ENCODE results near the gene GPSM1. TPM values are rescaled to one million over a fixed set of nuclear protein-coding genes. Genes with fewer than 3 reads are reported as not detected.

GPSM1 gene
- total RNA-seq, 1 donor from 2014 or later = 4.8 TPM

DNA sequence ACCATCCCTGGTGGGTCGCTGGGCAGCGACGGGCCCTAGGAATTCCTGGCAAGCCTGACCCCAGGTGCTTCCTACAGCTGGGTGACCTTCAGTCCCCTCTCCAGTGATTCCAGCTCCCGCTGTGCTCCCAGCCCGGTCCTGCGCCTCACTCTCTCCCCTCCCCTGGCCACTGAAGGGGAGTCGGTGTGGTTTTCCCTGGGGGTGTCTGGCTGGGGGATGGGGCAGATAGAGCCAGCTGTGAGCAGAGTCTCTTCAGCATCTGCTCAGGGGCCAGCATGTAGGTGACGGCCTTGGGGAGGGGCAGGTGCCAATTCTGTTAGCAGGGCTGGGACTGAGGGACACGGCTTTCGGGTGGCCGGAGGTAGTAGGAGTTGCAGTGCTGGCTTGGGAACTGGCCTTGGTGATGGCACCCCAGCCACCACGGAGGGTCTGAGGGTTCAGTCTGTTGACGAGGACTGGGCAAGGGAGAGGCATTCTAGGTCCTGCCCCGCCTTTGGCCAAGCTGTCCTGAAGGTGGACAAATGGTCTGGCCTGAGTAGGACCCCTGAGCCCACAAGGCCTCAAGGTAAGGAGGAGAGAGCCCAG lies 3.2 kb downstream of the GPSM1 start:
- ATAC-seq (no peak), DNase-seq (ENCODE audit: low spot score) (no peak)

DNA sequence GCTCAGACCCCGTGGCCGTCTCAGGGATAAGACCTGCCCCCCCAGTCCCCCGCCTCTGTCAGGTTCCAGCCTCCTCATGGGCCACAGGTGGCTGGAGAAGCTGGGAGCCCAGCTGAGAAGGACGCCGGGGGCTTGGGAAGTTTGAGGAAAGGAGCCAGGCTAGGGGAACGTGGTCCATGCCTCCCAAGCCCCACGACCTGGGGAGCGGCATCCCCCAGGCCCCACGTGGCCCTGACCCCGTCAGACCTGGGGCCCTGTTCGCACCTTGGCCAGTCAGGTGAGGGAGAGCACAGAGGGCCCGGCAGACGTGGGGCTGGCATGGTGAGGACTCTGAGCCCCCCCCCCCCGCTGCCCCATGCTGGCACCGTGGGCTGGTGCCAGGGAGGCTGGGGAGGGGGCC lies 3.7 kb downstream of the GPSM1 start:
- DNase-seq (ENCODE audit: low spot score) = no peak
- no peak for ATAC-seq

DNA sequence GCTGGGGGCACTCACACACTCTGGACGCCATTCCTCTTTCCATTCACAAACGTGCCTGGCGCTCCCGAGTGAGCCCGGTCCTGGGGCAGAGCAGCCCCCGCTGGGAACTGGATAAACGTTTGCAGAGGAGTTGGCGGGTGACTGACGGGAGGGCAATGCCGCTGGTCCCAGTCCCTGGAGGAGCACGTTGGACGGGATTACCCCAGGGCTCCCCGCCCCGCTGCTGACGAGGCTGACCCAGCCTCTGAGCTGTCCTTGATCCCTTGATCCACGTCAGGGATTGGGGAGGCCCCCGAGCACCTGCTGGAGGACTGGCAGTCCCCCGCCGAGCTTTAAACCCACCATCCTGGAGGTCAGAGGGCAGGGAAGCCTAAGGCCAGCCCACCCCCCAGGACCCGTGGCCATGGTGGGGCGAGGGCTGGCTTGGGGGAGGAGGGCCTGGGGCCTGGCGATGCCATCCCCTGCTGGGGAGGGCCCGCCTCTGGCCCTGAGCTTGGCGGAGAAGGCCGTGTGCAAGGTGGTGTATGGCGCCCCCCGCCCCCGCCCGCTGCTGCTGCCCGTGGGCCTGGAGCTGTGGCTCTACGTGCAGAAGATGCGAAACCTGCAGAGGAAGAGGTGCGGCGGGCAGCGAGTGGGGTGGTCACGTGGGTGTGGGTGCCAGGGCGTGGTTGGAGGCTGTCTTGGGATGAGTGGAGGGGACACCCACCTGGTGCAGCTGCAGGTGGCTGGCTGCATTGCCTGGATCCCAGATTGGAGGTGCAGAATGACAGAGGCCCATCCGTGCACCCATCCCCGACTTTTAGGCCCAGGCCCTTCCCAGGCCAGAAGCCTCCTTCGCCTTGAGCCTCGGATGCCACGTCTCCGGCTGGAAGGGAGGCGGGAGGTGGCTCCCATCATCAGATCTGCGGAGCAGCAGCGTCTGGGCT lies 4.5 kb downstream of the GPSM1 start:
- DNase-seq (ENCODE audit: low spot score) = no peak

DNA sequence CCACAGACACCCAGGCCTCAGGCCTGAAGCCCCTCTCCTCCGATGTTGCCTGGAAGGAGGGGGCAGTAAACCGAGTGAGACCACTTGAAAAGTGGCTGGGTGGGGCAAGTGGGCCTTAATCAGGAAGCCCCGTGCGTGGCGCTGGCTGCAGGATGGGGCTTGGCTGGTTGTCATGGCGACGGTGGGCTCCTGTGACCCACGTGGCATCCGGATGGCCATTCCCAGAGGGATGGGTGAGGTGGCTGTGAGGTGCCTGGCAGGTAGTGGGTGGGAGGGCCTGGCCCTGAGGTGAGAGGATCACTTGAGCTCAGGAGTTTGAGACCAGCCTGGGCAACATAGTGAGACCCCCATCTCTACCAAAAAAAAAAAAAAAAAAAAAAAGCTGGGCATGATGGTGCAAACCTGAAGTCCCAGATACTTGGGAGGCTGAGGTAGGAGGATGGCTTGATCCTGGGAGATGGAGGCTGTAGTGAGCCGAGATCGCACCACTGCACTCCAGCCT lies 5.2 kb downstream of the GPSM1 start:
- DNase-seq (ENCODE audit: low spot score) = no peak
- no peak for ATAC-seq

More for the DNA sequence above, 4.5 kb downstream of the GPSM1 start:
- no peak for ATAC-seq

DNA sequence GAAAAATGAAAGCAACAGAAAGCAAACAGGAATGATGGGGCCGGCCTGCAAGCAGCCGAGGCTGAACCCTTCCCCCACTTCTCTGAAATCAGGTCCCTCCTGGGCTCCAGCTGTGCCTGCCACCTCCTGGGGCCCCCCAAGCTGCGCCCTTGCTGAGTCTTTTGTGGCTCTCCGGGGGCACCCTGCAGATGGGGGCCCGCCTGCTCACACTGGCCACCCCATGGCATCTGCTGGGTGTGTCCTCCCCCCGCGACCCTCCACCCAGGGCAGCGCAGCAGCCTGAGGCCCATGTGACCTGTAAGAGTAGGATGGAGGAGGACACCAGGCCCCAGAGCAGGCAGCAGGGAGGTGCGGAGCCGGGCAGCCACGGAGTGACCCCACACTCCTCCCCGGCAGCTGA lies 5.7 kb downstream of the GPSM1 start:
- ATAC-seq (no peak), DNase-seq (ENCODE audit: low spot score) (no peak)

DNA sequence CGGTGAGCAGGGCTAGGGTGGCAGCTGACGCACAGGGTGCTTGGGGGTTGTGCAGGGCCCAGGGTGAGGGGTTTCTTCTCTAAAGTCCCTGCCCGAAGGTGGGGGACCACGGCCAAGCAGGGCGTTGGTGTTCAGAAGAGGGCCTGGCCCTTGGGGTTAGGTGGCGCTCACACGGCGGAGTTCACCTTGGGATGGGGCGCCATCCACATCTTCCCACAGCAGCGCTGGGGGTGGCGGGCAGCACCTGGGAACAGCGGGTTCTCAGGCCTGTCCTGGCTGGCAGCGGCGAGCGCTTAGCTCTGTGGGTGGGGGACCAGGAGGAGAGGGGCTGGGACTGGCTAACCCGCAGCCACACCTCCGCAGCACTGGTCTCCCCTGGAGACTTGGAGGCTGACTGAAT lies 6.1 kb downstream of the GPSM1 start:
- no peak for ATAC-seq
- DNase-seq (ENCODE audit: low spot score) = no peak

DNA sequence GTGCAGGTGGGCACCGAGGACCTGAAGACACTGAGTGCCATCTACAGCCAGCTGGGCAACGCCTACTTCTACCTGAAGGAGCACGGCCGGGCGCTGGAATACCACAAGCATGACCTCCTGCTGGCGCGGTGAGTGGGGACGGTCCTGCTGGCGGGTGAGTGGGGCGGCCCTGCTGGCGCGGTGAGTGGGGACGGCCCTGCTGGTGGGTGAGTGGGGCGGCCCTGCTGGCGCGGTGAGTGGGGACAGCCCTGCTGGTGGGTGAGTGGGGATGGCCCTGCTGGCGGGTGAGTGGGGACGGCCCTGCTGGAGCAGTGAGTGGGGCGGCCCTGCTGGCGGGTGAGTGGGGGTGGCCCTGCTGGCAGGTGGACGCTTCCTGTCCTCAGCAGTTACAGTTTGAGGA lies 7.2 kb downstream of the GPSM1 start:
- no peak for DNase-seq (ENCODE audit: low spot score)

DNA sequence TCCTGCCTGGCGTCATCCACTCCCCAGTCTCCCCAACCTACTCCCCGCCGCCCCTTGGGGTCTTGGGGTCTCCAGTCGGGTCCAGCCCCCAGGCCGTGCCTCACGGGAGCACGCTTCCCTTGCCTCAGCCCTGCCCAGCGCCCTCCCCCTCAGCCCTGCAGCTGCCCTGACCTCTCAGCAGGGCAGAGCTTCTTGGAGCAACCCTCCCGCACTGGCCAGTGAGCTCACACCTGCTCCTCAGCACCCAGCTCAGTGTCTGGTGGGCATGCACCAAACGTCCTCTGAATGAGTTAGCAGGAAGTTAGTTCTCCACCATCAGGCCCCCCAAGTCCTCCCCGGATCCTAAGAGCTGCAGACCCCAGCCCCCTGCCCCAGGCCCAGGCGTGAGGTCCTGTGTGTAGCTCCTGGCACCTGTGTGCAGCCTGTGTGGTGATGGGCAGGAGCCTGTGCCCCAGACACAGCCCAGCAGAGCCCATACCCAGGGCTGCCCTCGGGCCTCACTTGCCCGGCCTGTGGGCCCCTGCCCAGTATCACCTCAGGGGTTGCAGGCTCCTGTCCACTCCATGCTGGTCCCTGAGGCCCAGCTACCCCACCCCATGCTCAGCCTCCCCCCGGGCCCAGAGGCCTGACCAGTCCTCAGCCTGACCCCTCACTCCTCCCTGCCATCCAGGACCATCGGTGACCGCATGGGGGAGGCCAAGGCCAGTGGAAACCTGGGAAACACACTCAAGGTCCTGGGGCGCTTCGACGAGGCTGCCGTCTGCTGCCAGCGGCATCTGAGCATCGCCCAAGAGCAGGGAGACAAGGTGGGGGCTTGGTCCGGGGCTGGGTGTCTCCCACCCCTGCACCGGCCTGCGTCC lies 8.2 kb downstream of the GPSM1 start:
- ATAC-seq = no peak
- no peak for DNase-seq (ENCODE audit: low spot score)

More for the DNA sequence above, 7.2 kb downstream of the GPSM1 start:
- ATAC-seq = no peak

DNA sequence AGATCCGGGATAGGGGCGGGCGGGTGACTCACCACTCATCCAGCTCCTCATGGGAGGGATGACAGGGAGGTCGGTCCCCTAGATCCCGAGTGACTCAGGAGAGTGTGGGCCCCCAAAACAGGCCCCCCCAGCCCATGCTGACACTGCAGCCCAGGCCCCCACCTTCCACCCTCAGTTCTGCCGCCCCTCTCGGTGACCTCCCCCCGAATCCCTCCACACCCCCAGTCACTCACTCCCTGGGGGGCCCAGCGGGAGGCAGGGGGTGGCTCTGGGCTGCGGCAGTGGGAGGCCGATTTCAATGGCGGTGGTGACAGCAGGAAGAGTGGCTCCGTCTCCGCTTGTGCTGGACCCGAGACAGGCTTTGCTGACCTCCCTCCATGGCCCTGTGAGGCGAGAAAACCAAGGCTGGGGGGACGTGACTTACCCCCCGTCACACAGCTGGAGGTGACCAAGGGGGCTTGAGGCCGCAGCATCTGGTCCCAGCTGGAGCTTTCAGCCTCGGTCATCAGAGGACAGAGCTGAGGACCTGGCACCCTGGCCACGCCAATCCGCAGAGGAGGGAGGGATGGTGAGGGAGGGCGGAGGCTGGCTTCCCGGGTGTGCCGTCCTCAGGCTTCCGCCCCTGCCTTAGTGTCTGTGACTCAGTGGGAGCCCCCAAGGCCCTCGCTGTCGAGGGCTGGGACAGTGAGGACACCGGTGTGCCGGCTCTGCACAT lies 9.0 kb downstream of the GPSM1 start:
- ATAC-seq (no peak), DNase-seq (ENCODE audit: low spot score) (no peak)

DNA sequence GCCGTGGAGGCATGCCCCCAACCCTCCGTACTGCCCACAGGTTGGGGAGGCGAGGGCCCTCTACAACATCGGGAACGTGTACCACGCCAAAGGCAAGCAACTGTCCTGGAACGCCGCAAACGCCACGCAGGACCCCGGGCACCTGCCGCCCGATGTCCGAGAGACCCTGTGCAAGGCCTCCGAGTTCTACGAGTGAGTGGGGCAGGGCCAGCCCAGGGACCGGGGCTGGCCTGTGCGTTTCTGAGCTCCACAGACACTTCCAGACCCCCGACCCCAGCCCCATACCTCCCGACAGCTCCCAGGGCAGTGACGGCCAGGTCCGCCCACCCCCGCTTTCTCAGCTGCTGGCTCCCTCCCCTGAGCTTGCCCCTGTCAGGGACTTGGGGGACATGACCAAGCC lies 9.5 kb downstream of the GPSM1 start:
- no peak for DNase-seq (ENCODE audit: low spot score)
- no peak for ATAC-seq

DNA sequence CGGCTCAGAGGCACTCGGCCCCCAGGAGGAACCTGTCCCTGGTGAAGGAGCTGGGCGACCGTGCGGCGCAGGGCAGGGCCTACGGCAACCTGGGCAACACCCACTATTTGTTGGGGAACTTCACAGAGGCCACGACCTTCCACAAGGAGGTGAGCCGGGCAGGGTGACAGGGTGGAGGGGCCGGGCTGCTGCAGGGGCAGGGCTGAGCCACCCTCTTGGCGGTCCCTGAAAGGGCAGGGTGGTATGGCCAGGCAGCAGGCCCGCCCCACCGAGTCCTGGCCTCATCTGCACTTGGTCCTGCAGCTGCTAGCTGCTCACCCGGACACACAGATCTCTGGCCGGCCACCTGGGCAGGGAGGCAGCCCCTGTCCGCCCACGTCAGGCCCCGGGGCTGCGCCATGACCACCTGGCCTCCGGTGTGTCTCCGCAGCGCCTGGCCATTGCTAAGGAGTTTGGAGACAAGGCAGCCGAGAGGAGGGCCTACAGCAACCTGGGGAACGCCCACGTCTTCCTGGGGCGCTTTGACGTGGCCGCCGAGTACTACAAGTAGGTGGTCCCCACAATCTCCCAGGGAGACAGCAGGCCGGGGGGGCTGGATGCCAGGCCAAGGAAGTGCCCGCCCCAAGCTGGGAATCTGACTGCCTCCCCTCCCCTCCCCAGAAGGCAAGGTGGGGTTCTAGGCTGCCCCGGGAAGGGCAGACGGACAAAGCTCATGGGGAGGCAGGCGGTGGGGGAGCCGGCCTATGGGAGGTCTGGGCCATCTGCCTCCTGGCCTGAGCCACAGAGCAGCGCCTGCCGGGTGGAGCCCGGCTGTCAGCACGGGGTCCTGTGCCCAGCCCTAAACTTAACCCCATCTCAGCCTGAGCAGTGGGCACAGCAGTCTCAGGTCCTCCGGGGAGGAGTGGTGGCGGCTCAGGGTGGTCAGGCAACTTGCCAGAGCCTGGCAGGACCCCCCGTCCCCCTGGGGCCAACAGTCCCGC lies 10.4 kb downstream of the GPSM1 start:
- no peak for ATAC-seq
- no peak for DNase-seq (ENCODE audit: low spot score)

DNA sequence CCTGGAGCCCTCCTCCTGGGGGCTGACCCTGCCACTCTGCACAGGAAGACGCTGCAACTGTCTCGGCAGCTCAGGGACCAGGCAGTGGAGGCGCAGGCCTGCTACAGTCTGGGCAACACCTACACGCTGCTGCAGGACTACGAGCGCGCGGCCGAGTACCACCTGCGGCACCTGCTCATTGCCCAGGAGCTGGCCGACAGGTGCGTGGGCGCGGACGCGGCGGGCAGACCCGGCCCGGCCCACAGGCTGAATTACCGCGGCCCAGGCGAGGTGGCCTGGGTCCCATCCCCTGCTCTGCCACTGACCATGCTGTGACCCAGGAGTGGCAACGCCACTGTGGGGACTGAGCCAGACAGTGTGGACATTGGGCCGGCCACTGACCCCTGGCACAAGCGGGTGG lies 11.2 kb downstream of the GPSM1 start:
- DNase-seq (ENCODE audit: low spot score) (no peak), ATAC-seq (no peak)

DNA sequence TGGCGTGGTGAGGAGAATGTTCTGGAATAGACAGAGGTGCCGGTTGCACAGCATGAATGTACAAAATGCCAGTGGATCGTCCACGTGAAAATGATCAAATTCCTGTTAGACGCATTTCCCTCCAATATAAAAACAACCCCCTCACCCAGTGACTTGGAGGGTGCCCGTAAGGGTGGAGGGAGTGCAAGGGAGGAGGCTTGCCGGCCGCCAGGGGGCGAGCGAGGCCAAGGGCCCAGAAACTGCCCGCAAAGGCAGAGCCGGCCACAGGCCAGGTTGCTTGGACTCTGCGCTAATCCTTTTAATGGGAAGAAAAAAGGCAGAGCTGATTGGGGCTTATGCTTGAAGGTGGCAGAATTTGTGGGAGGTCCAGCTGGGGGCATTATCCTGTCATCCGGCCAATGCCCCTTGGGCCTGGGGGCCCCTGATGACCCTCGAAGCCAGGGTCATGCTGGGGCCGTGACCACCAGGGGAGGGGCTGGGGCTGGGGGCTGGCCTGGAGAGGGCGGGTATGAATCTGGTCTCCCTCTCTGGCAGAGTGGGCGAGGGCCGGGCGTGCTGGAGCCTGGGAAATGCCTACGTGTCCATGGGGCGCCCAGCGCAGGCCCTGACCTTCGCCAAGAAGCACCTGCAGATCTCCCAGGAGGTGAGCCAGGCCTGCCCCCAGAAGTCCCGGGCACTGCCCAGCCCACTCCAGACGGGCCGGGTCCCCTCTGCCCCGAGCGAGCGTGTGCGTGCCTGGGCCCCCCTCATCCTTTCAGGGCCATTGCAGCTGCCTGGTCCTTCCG lies 12.0 kb downstream of the GPSM1 start:
- peak; percentile 75 for ATAC-seq
- DNase-seq (ENCODE audit: low spot score) = peak; percentile 81

DNA sequence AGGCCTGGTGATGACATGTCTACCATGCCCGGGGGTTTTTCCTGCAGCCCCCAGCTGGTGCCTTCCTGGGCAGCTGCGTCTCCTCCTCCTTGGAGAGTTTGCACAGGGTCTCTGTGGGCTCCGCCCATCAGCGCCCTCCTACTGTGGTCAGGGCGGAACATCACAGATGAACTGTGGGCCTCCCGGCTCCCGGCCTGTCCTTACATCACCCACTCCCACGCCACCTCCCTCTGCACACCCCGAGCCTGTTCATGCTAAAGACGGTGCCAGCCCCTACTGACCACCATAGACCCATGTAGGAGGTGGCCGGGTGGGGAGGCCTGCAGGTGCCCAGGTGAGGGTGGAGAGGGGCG lies 12.6 kb downstream of the GPSM1 start:
- no peak for DNase-seq (ENCODE audit: low spot score)

DNA sequence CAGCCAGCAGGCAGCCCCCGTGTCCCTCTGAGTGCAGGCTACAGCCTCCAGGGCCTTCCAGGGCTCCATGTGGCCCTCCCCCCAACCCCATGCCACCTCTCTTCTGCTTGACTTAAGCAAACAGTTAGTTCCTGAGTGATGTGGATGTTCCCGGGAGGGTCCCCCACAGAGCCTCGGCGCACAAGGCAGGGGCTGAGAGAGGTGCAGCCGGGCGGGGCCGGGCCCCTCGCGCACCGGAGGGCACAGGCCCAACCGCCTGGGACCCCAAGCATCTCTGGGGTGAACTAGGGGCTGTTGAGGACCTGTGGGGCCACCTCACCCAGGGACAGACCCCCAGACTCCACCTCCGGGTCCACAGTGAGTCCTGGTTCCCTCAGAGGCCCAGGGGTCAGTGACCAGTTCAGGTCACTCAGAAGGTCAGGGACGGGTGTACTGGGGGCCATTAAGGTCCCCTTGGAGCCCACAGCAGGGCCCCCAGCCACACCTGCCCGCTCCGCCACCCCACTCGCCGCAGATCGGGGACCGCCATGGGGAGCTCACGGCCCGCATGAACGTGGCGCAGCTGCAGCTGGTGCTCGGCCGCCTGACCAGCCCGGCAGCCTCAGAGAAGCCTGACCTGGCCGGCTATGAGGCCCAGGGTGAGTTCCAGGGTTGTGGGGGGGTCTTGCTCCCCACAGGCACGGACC lies 13.2 kb downstream of the GPSM1 start:
- no peak for ATAC-seq
- no peak for DNase-seq (ENCODE audit: low spot score)

More for the DNA sequence above, 12.6 kb downstream of the GPSM1 start:
- no peak for ATAC-seq

DNA sequence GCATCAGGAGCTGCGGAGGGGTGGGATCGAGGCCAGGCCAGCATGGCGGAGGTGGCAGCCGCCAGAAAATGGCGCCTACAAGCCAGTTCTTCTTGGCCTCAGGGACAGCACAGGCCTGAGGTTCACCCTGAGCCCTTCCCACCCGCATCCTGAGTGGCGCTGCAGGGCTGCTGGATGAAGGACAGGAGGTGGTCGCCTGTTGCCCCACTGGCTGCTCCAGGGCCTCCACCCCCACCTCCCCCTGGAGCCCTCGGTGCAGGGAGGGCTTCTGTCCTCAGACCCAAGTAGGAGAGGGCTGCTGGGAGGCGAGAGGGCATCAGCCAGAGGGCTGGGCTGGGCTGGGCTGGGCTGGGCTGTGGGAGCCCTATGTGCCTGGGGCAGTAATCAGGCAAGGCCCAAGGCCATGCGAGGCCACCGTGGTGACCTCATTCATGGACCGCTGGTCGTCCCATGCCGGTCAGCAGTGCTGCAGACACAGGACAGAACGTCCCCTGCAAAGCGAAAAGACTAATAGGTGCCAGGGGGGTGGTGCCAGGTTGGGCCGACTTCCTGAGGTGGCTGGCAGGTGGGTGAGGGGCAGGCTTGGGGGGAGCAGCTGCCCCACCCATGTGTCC lies 13.8 kb downstream of the GPSM1 start:
- ATAC-seq = peak; percentile 45
- peak; percentile 85 for DNase-seq (ENCODE audit: low spot score)

DNA sequence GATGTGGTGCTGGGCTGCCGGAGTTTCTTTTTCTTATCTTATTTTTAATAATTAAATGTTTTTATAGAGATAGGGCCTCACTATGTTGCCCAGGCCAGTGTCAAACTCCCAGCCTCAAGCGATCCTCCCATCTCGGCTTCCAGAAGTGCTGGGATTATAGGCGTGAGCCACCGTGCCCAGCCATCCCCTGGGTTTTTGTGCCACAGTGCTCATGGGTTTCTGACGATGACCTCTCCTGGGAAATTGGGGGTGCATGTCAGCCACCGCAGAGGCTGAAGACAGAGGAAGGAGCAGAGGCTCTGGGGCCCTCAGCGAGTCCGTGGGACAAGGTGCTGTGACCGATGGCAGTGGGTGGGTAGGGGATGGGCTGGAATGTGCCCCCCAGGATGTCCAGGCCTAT lies 14.4 kb downstream of the GPSM1 start:
- ATAC-seq (no peak), DNase-seq (ENCODE audit: low spot score) (no peak)
